ENCODE results near the gene CIB2.
A peak's percentile ranks its signal among the peaks of the same experiment; 100 is the strongest.

GRCh38 chr15:78075490-78076230 lies 55.6 kb downstream of the CIB2 start:
- TF ChIP-seq, protein P1, sequence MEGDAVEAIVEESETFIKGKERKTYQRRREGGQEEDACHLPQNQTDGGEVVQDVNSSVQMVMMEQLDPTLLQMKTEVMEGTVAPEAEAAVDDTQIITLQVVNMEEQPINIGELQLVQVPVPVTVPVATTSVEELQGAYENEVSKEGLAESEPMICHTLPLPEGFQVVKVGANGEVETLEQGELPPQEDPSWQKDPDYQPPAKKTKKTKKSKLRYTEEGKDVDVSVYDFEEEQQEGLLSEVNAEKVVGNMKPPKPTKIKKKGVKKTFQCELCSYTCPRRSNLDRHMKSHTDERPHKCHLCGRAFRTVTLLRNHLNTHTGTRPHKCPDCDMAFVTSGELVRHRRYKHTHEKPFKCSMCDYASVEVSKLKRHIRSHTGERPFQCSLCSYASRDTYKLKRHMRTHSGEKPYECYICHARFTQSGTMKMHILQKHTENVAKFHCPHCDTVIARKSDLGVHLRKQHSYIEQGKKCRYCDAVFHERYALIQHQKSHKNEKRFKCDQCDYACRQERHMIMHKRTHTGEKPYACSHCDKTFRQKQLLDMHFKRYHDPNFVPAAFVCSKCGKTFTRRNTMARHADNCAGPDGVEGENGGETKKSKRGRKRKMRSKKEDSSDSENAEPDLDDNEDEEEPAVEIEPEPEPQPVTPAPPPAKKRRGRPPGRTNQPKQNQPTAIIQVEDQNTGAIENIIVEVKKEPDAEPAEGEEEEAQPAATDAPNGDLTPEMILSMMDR (IDR thresholded peaks at IDR 0.05) = no peak
- TF ChIP-seq POLR2AphosphoS5 (IDR thresholded peaks at IDR 0.05) = peak; percentile 42 to 65 (median 55)
- TF ChIP-seq POLR2A (IDR thresholded peaks at IDR 0.05) = peak; percentile 51

All from transverse colon (tissue), 4 donors.